ENCODE data around the gene G0S2. TPM values are rescaled to one million over a fixed set of nuclear protein-coding genes. Genes with fewer than 3 reads are reported as not detected.

The G0S2 gene
- total RNA-seq, 2 experiments from 2014 or later = 4.9 to 5.7 TPM

- TF ChIP-seq CTCF (IDR thresholded peaks at IDR 0.05) = no peak
- Mint-ChIP-seq H3K27ac (no peak overlapping the region), H3K4me3 (no peak overlapping the region), H3K9me3 (no peaks in the 10 kb centered on the region), H3K27me3 (no peaks in the 10 kb centered on the region), H3K36me3 (ENCODE audit: low read depth) (no peaks in the 10 kb centered on the region), H3K4me1 (ENCODE audit: low read depth) (peaks cover 36% of the 10 kb centered on the region)
- DNase-seq = no peak
- intact Hi-C loops (cut with micrococcal nuclease) = no loop called here
- ChIA-PET POLR2A (interaction anchor here (1.0 to 1.5 kb wide), 2 partner anchors 26 to 64 kb away, joined by 3 to 5 read pairs; no protein-coding TSS in a partner anchor), CTCF (no interaction called here)
- no peak for ATAC-seq
Observed at GRCh38 chr1:209710847-209711246, 35.6 kb downstream of the G0S2 start.

GRCh38 chr1:209714338-209714737 lies 39.1 kb downstream of the G0S2 start:
- CTCF ChIA-PET = no interaction called here
- peaks cover 45% of the 10 kb centered on the region for H3K4me1 Mint-ChIP-seq (ENCODE audit: low read depth)

GRCh38 chr1:209715314-209715713 lies 40.1 kb downstream of the G0S2 start:
- H3K27ac Mint-ChIP-seq = peak overlapping the region; percentile 32
- DNase-seq (no peak), ATAC-seq (no peak)
- H3K9me3 Mint-ChIP-seq = peaks cover 4% of the 10 kb centered on the region
- peak overlapping the region; percentile 21 for H3K4me3 Mint-ChIP-seq
- CTCF ChIA-PET = no interaction called here
- no peaks in the 10 kb centered on the region for H3K36me3 Mint-ChIP-seq (ENCODE audit: low read depth)
- POLR2A ChIA-PET = no interaction called here
- H3K4me1 Mint-ChIP-seq (ENCODE audit: low read depth) = peaks cover 36% of the 10 kb centered on the region
- intact Hi-C loops (cut with micrococcal nuclease) = no loop called here
- no peak for TF ChIP-seq CTCF (IDR thresholded peaks at IDR 0.05)
- H3K27me3 Mint-ChIP-seq = no peaks in the 10 kb centered on the region

More at GRCh38 chr1:209714338-209714737, 39.1 kb downstream of the G0S2 start:
- no peak for TF ChIP-seq CTCF (IDR thresholded peaks at IDR 0.05)
- Mint-ChIP-seq H3K9me3 (peaks cover 3% of the 10 kb centered on the region), H3K27ac (peak overlapping the region; percentile 6), H3K36me3 (ENCODE audit: low read depth) (no peaks in the 10 kb centered on the region), H3K4me3 (no peak overlapping the region), H3K27me3 (no peaks in the 10 kb centered on the region)
- POLR2A ChIA-PET = no interaction called here
- ATAC-seq = peak; percentile 15
- no peak for DNase-seq
- intact Hi-C loops (cut with micrococcal nuclease) = no loop called here

GRCh38 chr1:209717818-209718217 lies 42.6 kb downstream of the G0S2 start:
- peaks cover 36% of the 10 kb centered on the region for H3K4me1 Mint-ChIP-seq (ENCODE audit: low read depth)
- H3K4me3 Mint-ChIP-seq = no peak overlapping the region
- DNase-seq (no peak), ATAC-seq (no peak)
- ChIA-PET POLR2A (no interaction called here), CTCF (no interaction called here)
- peaks cover 4% of the 10 kb centered on the region for H3K9me3 Mint-ChIP-seq
- no peak for TF ChIP-seq CTCF (IDR thresholded peaks at IDR 0.05)
- H3K27me3 Mint-ChIP-seq = no peaks in the 10 kb centered on the region
- H3K27ac Mint-ChIP-seq = peak overlapping the region; percentile 30
- intact Hi-C loops (cut with micrococcal nuclease) = no loop called here
- no peaks in the 10 kb centered on the region for H3K36me3 Mint-ChIP-seq (ENCODE audit: low read depth)

GRCh38 chr1:209720326-209720725 lies 45.1 kb downstream of the G0S2 start:
- H3K4me3 Mint-ChIP-seq = no peak overlapping the region
- H3K36me3 Mint-ChIP-seq (ENCODE audit: low read depth) = no peaks in the 10 kb centered on the region
- intact Hi-C loops (cut with micrococcal nuclease) = no loop called here
- no peak overlapping the region for H3K27ac Mint-ChIP-seq
- H3K4me1 Mint-ChIP-seq (ENCODE audit: low read depth) = peaks cover 48% of the 10 kb centered on the region
- ATAC-seq (no peak), DNase-seq (no peak)
- POLR2A ChIA-PET = interaction anchor here (1.0 kb wide), 1 partner anchor 24 kb away, joined by 4 read pairs; no protein-coding TSS in a partner anchor
- H3K27me3 Mint-ChIP-seq = no peaks in the 10 kb centered on the region
- peaks cover 4% of the 10 kb centered on the region for H3K9me3 Mint-ChIP-seq
- TF ChIP-seq CTCF (IDR thresholded peaks at IDR 0.05) = no peak
- CTCF ChIA-PET = interaction anchor here (1.4 to 2.8 kb wide), 2 partner anchors 12 to 28 kb away, joined by 3 to 10 read pairs; no protein-coding TSS in a partner anchor
